HepG2 (cell line): ENCODE results near the gene SRD5A3. TPM values are rescaled to one million over a fixed set of nuclear protein-coding genes. Genes with fewer than 3 reads are reported as not detected.

ENCODE experiments used
- ATAC-seq: fragments of 200-7000 bp; cut with Tn5 transposase; 3 replicates; pipeline ENCODE4 v1.9.1; 2020; ENCODE audit warnings: mild to moderate bottlenecking, moderate library complexity
- BruUV-seq: library from RNA; stranded (reverse); fragments of 400-500 nt; replicated peaks from 2 replicates; lab custom pipeline; 2021; lab: Mats Ljungman, UMichigan
- CTCF ChIA-PET: fragments of 300-600 bp; formaldehyde crosslinking; extraction: SDS; loops from one replicate; lab custom pipeline; 2021; ENCODE audit warnings: low total read pairs, inconsistent platforms, low intra/inter-chr PET ratio; lab: Yijun Ruan, JAX
- POLR2A ChIA-PET: fragments of 350-600 bp; sonication (Branson Sonifier 250); formaldehyde crosslinking; loops from one replicate; lab custom pipeline; 2020; ENCODE audit warnings: antibody characterized with exemption, inconsistent platforms; lab: Yijun Ruan, JAX
- DNase-seq: peaks from one replicate; pipeline ENCODE4 v3.0.0-alpha.2; 2015; ENCODE audit warnings: low spot score
- FAIRE-seq: peaks from 3 replicates; lab custom pipeline; 2011; peaks lifted over from hg19 to GRCh38; lab: Jason Lieb, UNC
- H2AFZ ChIP-seq: one replicate; pipeline ENCODE4 v1.6.1; 2011; ENCODE audit warnings: low read length, inconsistent platforms
- H3K27ac ChIP-seq: fragments of 300-600 bp; 3 replicates; pipeline ENCODE4 v1.8.0; 2011; ENCODE audit warnings: mixed run types, mild to moderate bottlenecking, mixed read lengths, low read length, inconsistent platforms; ENCODE audit not compliant: insufficient read depth; ENCODE audit errors: extremely low read length
- H3K27me3 ChIP-seq, 2 experiments: fragments of 200-600 bp in 1 of 2; 2 replicates in 1 of 2; 3 replicates in 1 of 2; pipeline versions ENCODE4 v1.6.0 to v1.8.0; 2011; ENCODE audit warnings: low read length in 2 of 2, mild to moderate bottlenecking in 2 of 2, moderate library complexity in 2 of 2, inconsistent platforms in 1 of 2; ENCODE audit not compliant: insufficient read depth in 2 of 2, control insufficient read depth in 1 of 2
- H3K36me3 ChIP-seq, 2 experiments: fragments of 200-600 bp in 1 of 2; replicated peaks in 1 of 2; 2 replicates in 1 of 2; 3 replicates in 1 of 2; pipeline versions ENCODE4 v1.5.1 to v1.8.0; 2011; ENCODE audit warnings: low read length in 2 of 2, inconsistent platforms in 1 of 2; ENCODE audit not compliant: insufficient read depth in 2 of 2, control insufficient read depth in 1 of 2
- H3K4me1 ChIP-seq: 2 replicates; pipeline ENCODE4 v1.5.1; 2012; ENCODE audit warnings: low read length, inconsistent platforms; ENCODE audit not compliant: insufficient read depth
- H3K4me2 ChIP-seq: 2 replicates; pipeline ENCODE4 v1.6.0; 2011; ENCODE audit warnings: low read depth, low read length, inconsistent platforms
- H3K4me3 ChIP-seq, 3 experiments: fragments of 200-600 bp in 1 of 3; sonication (generic), shearing (Covaris generic) in 1 of 3; replicated peaks in 1 of 3; 2 replicates each; pipeline ENCODE4 v1.5.1; 2011 to 2016; ENCODE audit warnings: low read length in 3 of 3, inconsistent platforms in 2 of 3, low read depth in 2 of 3, mild to moderate bottlenecking in 2 of 3, control low read depth in 1 of 3, mixed read lengths in 1 of 3; ENCODE audit not compliant: insufficient read depth in 1 of 3
- H3K79me2 ChIP-seq: one replicate; pipeline ENCODE4 v1.6.1; 2011; ENCODE audit warnings: low read length, inconsistent platforms; ENCODE audit not compliant: insufficient read depth
- H3K9ac ChIP-seq: 2 replicates; pipeline ENCODE4 v1.6.0; 2011; ENCODE audit warnings: mild to moderate bottlenecking, low read depth, low read length, inconsistent platforms; ENCODE audit not compliant: insufficient read depth
- H3K9me3 ChIP-seq: 2 replicates; pipeline ENCODE4 v1.5.1; 2012; ENCODE audit warnings: mild to moderate bottlenecking, low read length
- H4K20me1 ChIP-seq: 2 replicates; pipeline ENCODE4 v1.6.0; 2011; ENCODE audit warnings: inconsistent platforms, mild to moderate bottlenecking, low read length, moderate library complexity; ENCODE audit not compliant: insufficient read depth
- AHR ChIP-seq: IDR thresholded peaks from 2 replicates; pipeline ENCODE4 v1.6.1; 2018; ENCODE audit warnings: missing genetic modification reagents, missing compliant biosample characterization
- ATF1 ChIP-seq: IDR thresholded peaks from 2 replicates; pipeline ENCODE4 v1.6.1; 2016; ENCODE audit warnings: mild to moderate bottlenecking, control low read depth
- BORCS8-MEF2B ChIP-seq: sonication (generic); formaldehyde crosslinking; IDR thresholded peaks from 2 replicates; pipeline ENCODE4 v1.8.0; 2022; ENCODE audit warnings: mild to moderate bottlenecking, missing genetic modification reagents
- BRD4 ChIP-seq: sonication (generic); formaldehyde crosslinking; IDR thresholded peaks from 2 replicates; pipeline ENCODE4 v1.4.0; 2020; ENCODE audit warnings: missing genetic modification reagents
- FOXA1 ChIP-seq, 2 experiments: fragments of 450-650 bp in 1 of 2; sonication (generic) in 1 of 2; formaldehyde crosslinking in 1 of 2; IDR thresholded peaks; 2 replicates each; pipeline versions ENCODE4 v1.4.0 to v1.6.1; 2016 to 2020; ENCODE audit warnings: missing genetic modification reagents in 1 of 2
- GTF2F1 ChIP-seq: fragments of 150-350 bp; IDR thresholded peaks from 2 replicates; pipeline ENCODE4 v1.6.1; 2014; ENCODE audit warnings: low read length
- HMG20B ChIP-seq: conservative IDR thresholded peaks from 2 replicates; pipeline ENCODE4 v1.6.1; 2016; ENCODE audit warnings: missing genetic modification reagents, missing compliant biosample characterization
- MZF1 ChIP-seq: sonication (generic); formaldehyde crosslinking; IDR thresholded peaks from 2 replicates; pipeline ENCODE4 v1.8.1; 2023; ENCODE audit warnings: mild to moderate bottlenecking, missing genetic modification reagents, borderline replicate concordance
- SETDB1 ChIP-seq: sonication (generic); formaldehyde crosslinking; IDR thresholded peaks from 2 replicates; pipeline ENCODE4 v1.5.1; 2020; ENCODE audit warnings: missing genetic modification reagents, mild to moderate bottlenecking, borderline replicate concordance
- SP2 ChIP-seq: sonication (generic); formaldehyde crosslinking; IDR thresholded peaks from 2 replicates; pipeline ENCODE4 v1.5.1; 2020; ENCODE audit warnings: mild to moderate bottlenecking, missing genetic modification reagents
- TBX2 ChIP-seq: sonication (generic); formaldehyde crosslinking; IDR thresholded peaks from 2 replicates; pipeline ENCODE4 v1.5.0; 2020; ENCODE audit warnings: missing genetic modification reagents, mild to moderate bottlenecking, borderline replicate concordance
- TRIM24 ChIP-seq: sonication (generic); formaldehyde crosslinking; IDR thresholded peaks from 2 replicates; pipeline ENCODE4 v1.8.0; 2022; ENCODE audit warnings: mild to moderate bottlenecking, missing genetic modification reagents
- U2AF2 ChIP-seq: fragments of 200-400 bp; formaldehyde crosslinking; IDR thresholded peaks from 2 replicates; pipeline ENCODE4 v1.6.1; 2017; ENCODE audit warnings: low read depth, mild to moderate bottlenecking, low read length
- ZBTB21 ChIP-seq: sonication (generic); formaldehyde crosslinking; IDR thresholded peaks from 2 replicates; pipeline ENCODE4 v1.4.0; 2020; ENCODE audit warnings: missing genetic modification reagents
- ZNF143 ChIP-seq: sonication (generic); formaldehyde crosslinking; IDR thresholded peaks from 2 replicates; pipeline ENCODE4 v1.4.0; 2020; ENCODE audit warnings: missing genetic modification reagents
- ZNF589 ChIP-seq: sonication (generic); formaldehyde crosslinking; conservative IDR thresholded peaks from 2 replicates; pipeline ENCODE4 v1.8.0; 2022; ENCODE audit warnings: mild to moderate bottlenecking, moderate library complexity, missing genetic modification reagents
- ZNF83 ChIP-seq: sonication (generic); formaldehyde crosslinking; IDR thresholded peaks from 2 replicates; pipeline ENCODE4 v1.4.0; 2020; ENCODE audit warnings: missing genetic modification reagents, mild to moderate bottlenecking, borderline replicate concordance
- ZSCAN20 ChIP-seq: sonication (generic); formaldehyde crosslinking; IDR thresholded peaks from 2 replicates; pipeline ENCODE4 v1.4.0; 2020; ENCODE audit warnings: missing genetic modification reagents, mild to moderate bottlenecking, borderline replicate concordance
- WGBS: methylation state at CpG from one replicate; pipeline ENCODE4 v1.1.6; 2017; ENCODE audit warnings: low lambda C conversion rate; 5-methylcytosine and 5-hydroxymethylcytosine counted together
- in situ Hi-C: cut with HindIII; loops from 2 replicates; pipeline ENCODE4 v1.10.0; 2017; ENCODE audit warnings: low pct_unique_long_range_greater_than_20kb; ENCODE audit not compliant: extremely low pct_ligation_motif_present
- intact Hi-C: fragments of 100-400 bp; cut with micrococcal nuclease; formaldehyde crosslinking; loops from one replicate; pipeline ENCODE4 v1.10.0; 2022; ENCODE audit not compliant: unreplicated experiment
- polyA plus RNA-seq, 8 experiments: library from polyadenylated mRNA; depleted of rRNA in 3 of 8; stranded (reverse) in 7 of 8; unstranded in 1 of 8; fragments of >200 nt; fragmentation: Illumina TruSeq in 4 of 8; extraction: Trizol in 4 of 8; gene quantifications; 2 replicates each; pipeline versions ENCODE4 v1.2.1 to v1.2.3, GENCODE V29; 2011 to 2016; ENCODE audit warnings: low read depth in 4 of 8, missing spikeins in 1 of 8, mixed read lengths in 1 of 8; ENCODE audit not compliant: insufficient read depth in 1 of 8
- total RNA-seq, 5 experiments: library from RNA; depleted of rRNA; stranded (reverse); fragments of >200 nt; fragmentation: Illumina TruSeq; extraction: Trizol; gene quantifications; 2 replicates each; pipeline ENCODE4 v1.2.3, GENCODE V29; 2016; ENCODE audit warnings: low read depth in 1 of 5
- TF ChIP-seq, protein P1 (sequence below): sonication (generic); formaldehyde crosslinking; IDR thresholded peaks from 2 replicates; pipeline ENCODE4 v1.9.0; 2022; ENCODE audit warnings: missing genetic modification reagents, mild to moderate bottlenecking, borderline replicate concordance
- TF ChIP-seq, protein P2 (sequence below): fragments of 450-650 bp; IDR thresholded peaks from 2 replicates; pipeline ENCODE4 v1.6.1; 2017

SRD5A3 gene
- total and polyA plus RNA-seq, 2 of the 13 experiments (the other 11 are each of a cell fraction or from before 2014, with no cell fraction given): 12.4 to 18.4 TPM

DNA sequence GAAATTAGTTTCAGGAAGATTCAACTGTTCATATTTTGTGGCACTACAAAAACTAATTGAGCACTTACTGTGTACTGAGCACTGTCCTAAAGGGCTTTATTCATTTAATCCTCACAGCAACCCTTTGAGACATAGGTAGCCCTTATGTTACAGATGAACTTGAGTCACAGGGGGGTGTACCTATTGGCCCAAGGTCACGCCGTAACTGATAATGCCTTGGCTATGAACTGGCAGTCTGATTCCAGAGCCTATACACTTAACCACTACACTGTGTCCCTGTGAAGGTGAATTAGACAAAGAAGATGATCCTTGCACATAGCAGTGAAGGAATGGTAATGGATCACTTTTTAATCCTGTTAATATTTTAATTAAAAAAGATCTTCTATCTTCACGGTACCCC is 61.7 kb downstream of the SRD5A3 start:
- peaks cover 57% of the 10 kb centered on the region for H3K79me2 ChIP-seq
- H3K4me3 ChIP-seq: no peak overlapping the region
- no peak overlapping the region for H3K9ac ChIP-seq
- peak; percentile 33; the same call in 1 of the 3 replicates for ATAC-seq
- TF ChIP-seq FOXA1 (IDR thresholded peaks at IDR 0.05) (no peak), FOXA1 (CRISPR knock-in tag; IDR thresholded peaks at IDR 0.05) (no peak), TRIM24 (CRISPR knock-in tag) (no peak), SP2 (CRISPR knock-in tag) (no peak), ZBTB21 (CRISPR knock-in tag) (no peak), U2AF2 (no peak), ZNF83 (CRISPR knock-in tag) (no peak), MZF1 (no peak), AHR (CRISPR knock-in tag) (no peak), ZNF143 (CRISPR knock-in tag) (no peak), BRD4 (CRISPR knock-in tag) (no peak), ZNF589 (CRISPR knock-in tag) (no peak), SETDB1 (CRISPR knock-in tag) (no peak), ZSCAN20 (CRISPR knock-in tag) (no peak), ATF1 (CRISPR knock-in tag) (no peak), GTF2F1 (no peak), HMG20B (CRISPR knock-in tag) (no peak), BORCS8-MEF2B (CRISPR knock-in tag) (no peak), TBX2 (CRISPR knock-in tag) (no peak)
- TF ChIP-seq, protein P1, sequence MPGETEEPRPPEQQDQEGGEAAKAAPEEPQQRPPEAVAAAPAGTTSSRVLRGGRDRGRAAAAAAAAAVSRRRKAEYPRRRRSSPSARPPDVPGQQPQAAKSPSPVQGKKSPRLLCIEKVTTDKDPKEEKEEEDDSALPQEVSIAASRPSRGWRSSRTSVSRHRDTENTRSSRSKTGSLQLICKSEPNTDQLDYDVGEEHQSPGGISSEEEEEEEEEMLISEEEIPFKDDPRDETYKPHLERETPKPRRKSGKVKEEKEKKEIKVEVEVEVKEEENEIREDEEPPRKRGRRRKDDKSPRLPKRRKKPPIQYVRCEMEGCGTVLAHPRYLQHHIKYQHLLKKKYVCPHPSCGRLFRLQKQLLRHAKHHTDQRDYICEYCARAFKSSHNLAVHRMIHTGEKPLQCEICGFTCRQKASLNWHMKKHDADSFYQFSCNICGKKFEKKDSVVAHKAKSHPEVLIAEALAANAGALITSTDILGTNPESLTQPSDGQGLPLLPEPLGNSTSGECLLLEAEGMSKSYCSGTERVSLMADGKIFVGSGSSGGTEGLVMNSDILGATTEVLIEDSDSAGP (CRISPR knock-in tag): no peak
- TF ChIP-seq, protein P2, sequence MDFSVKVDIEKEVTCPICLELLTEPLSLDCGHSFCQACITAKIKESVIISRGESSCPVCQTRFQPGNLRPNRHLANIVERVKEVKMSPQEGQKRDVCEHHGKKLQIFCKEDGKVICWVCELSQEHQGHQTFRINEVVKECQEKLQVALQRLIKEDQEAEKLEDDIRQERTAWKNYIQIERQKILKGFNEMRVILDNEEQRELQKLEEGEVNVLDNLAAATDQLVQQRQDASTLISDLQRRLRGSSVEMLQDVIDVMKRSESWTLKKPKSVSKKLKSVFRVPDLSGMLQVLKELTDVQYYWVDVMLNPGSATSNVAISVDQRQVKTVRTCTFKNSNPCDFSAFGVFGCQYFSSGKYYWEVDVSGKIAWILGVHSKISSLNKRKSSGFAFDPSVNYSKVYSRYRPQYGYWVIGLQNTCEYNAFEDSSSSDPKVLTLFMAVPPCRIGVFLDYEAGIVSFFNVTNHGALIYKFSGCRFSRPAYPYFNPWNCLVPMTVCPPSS: no peak
- H3K36me3 ChIP-seq: peaks cover 5 to 26% of the 10 kb centered on the region in 2 experiments; a peak in 4 of 5 replicates
- H3K27me3 ChIP-seq: no peaks in the 10 kb centered on the region
- 79% methylated on average over 2 of the region's 3 CpGs for WGBS
- no peak overlapping the region for H3K27ac ChIP-seq
- no TSS peak for BruUV-seq
- H4K20me1 ChIP-seq: peaks cover 9% of the 10 kb centered on the region
- no peak for DNase-seq
- no peak overlapping the region for H2AFZ ChIP-seq
- POLR2A ChIA-PET: no interaction called here
- CTCF ChIA-PET: no interaction called here
- H3K9me3 ChIP-seq: no peaks in the 10 kb centered on the region
- intact Hi-C loops: no loop called here
- no peak overlapping the region for H3K4me2 ChIP-seq
- H3K4me1 ChIP-seq: peaks cover 10% of the 10 kb centered on the region
- no peak for FAIRE-seq
- in situ Hi-C loops: no loop called here
